Fibroblast of the conjunctiva (primary cell): ENCODE measurements around the gene IFI44.

Experiments
- DNase-seq: peaks from one replicate; pipeline ENCODE4 v3.0.0-alpha.2; 2010; ENCODE audit warnings: low read depth

Gene IFI44

GRCh38 chr1:78652019-78652560, 2.5 kb downstream of the IFI44 start:
- DNase-seq, result no peak

GRCh38 chr1:78658901-78659300, 9.3 kb downstream of the IFI44 start:
- no peak for DNase-seq

- no peak for DNase-seq
Measured at GRCh38 chr1:78663923-78664322, 14.3 kb downstream of the IFI44 start.

- DNase-seq, result no peak
Measured at GRCh38 chr1:78664763-78665162, 15.1 kb downstream of the IFI44 start.

DNA sequence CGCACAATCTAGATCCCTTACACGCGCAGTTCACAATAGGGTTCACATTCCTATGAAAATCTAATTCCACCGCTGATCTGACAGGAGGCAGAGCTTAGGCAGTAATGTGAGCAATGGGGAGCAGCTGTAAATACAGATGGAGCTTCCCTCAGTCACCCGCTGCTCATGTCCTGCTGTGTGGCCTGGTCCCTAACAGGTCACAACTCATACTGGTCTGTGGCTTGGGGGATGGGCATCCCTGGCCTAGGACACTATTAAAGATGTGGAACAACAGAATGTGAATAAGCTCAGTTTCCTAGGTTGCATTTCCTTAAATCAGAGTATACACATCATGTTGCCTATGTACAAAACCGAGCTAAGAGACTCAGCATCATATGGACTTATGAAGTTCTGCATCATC, 16.2 kb downstream of the IFI44 start:
- no peak for DNase-seq

DNA sequence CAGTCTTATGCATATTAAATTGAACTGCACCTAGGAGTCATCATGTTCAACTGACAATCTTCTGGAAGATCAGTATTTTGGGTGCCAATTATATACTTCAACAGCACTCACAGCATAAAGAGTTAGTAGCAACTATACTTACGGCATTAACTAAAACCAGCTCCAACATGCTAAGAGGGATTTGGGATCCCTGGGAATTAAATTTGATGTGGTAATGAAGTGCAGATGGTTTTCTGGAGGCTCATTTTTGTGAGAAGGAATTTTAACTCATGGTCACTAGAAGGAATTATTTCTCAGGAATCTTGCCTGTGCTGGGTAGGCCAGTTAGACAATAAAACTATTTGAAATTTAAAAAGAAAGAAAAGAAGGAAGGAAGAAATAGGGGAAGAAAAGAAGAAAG, 18.3 kb downstream of the IFI44 start:
- DNase-seq, result no peak

DNA sequence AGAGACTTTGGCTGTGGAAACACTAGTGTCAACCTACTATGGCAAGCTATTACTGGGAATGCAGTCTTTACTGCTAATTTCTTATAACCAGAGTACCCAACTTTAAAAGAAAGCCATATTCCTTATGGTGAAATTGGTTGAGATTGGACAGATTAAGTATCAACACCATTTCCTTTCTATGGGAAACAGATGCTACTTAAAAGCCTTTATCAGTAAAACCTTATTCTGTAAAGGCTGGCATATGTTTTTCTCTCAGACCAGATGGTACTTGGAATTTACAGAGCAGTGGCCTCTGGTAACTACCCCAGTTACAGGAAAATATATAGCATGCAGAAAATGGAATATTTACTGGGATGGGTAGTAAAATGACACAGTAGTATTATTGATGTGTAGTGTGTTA, 18.8 kb downstream of the IFI44 start:
- DNase-seq, result no peak

- DNase-seq, result no peak
Measured at GRCh38 chr1:78672428-78672827, 22.8 kb downstream of the IFI44 start.

DNA sequence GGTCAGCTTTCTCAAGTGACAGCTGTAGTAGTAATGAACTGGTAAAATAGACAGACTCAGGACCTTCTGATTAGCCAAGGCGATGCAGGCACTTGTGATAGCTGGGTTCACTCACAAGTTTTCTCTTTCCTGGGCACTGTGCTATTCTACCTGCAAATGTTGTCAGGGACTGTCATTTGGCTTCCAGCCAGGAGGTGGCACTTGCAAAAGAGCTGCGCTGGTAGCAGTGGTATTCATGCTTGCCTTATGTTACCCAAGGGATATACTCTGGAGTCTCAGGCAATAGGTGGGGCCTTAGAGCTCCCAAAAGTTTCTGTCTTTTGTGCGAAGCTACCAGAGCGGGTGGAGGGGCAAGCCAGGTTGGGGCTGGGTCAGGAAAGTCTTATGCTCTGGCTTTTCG, 23.5 kb downstream of the IFI44 start:
- DNase-seq, result no peak

- DNase-seq, result peak; percentile 68
Measured at GRCh38 chr1:78676347-78676982, 26.8 kb downstream of the IFI44 start.

DNA sequence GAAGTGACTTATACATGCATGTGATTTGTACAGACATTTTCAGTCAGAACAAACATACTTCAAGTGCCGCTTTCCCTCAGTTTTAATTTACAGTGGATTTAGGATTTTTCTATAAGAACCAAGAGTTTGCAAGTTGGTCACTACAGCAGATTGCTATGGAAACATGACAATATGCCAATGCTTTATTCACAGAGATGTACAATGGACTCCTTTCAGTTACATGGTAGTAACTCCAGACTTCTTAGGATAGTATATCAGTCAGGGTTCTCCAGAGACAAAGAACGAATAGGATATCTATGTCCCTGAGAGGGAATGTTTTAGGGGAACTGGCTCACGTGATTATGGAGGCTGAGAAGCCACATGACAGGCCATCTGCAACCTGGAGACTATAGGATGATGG, 27.4 kb downstream of the IFI44 start:
- no peak for DNase-seq

DNA sequence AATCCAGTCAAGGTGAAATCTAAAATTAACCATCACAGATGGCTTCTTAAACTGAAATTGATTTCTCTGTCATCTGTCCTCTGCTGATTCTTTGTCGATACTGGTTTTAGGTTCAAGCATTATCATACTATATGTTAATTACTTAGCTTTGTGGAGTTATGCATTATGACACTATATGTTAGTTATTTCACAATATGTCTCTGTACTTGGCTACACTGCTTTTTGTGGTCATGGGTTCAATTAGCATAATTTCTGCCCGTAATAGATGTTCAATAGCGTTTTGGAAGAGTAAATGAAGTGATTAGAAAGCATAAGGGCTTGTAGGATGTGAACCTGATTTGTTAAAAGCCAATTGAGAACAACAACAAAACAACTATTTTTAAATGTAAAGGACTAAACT, 28.2 kb downstream of the IFI44 start:
- no peak for DNase-seq

DNA sequence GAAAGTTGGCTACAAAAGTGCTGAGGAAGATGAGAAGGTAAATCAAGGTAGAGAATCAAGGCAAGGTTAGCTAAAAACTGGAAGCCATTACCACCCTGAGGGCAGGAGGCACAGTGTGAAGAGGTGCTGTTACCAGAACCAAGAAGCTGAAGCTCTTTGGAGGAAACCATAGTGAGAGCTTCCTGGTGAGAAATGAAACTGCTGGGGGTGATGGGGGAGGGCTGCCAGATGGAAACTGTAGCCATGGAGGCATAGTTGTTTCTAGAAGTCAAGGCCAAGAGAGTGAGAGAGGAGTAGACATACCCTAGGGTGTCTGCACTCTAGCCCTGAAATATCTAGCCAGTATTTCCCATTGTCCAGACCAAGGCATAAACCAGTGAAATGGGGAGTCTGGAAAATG, 28.7 kb downstream of the IFI44 start:
- DNase-seq, result no peak

- DNase-seq, result no peak
Measured at GRCh38 chr1:78681265-78681664, 31.6 kb downstream of the IFI44 start.

- DNase-seq, result no peak
Measured at GRCh38 chr1:78682496-78682895, 32.9 kb downstream of the IFI44 start.

GRCh38 chr1:78683079-78683478, 33.4 kb downstream of the IFI44 start:
- DNase-seq, result no peak

- DNase-seq, result no peak
Measured at GRCh38 chr1:78687315-78687714, 37.7 kb downstream of the IFI44 start.

GRCh38 chr1:78687914-78688313, 38.3 kb downstream of the IFI44 start:
- DNase-seq, result no peak

DNA sequence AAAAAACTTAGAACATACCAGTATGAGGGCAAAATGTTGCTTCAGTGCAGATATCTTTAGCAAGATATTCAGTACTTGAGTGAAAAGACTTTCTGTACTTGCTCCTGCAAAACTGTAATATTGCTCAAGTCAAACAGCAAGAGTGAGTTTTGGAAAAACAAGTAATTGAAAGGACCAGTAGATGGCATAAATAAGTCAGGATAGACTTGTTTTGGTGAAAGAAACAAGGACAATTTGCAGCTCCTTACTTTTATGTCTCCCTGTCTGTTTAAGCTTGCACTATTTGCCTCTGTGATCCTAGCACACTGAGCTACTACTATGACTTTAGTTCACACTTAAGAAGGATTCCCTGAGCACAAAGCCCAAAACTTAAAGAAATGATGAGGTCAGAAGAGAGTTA, 39.1 kb downstream of the IFI44 start:
- peak; percentile 69 for DNase-seq

GRCh38 chr1:78690516-78690915, 40.9 kb downstream of the IFI44 start:
- no peak for DNase-seq

- DNase-seq, result no peak
Measured at GRCh38 chr1:78691995-78692747, 42.5 kb downstream of the IFI44 start.

DNA sequence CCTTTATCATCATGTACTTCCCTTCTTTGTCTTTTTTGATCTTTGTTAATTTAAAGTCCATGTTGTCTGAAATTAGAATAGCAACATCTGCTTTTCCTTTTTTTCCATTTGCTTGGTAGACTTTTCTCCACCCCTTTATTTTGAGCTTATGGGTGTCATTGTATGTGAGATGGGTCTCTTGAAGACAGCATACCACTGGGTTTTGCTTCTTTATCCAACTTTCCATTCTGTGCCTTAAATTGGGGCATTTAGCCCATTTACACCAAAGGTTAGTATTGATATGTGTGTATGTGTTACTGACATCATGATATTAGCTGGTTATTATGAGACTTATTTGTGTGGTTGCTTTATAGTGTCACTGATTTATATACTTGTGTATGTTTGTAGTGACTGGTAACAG, 50.2 kb downstream of the IFI44 start:
- no peak for DNase-seq

GRCh38 chr1:78702426-78702825, 52.8 kb downstream of the IFI44 start:
- no peak for DNase-seq

DNA sequence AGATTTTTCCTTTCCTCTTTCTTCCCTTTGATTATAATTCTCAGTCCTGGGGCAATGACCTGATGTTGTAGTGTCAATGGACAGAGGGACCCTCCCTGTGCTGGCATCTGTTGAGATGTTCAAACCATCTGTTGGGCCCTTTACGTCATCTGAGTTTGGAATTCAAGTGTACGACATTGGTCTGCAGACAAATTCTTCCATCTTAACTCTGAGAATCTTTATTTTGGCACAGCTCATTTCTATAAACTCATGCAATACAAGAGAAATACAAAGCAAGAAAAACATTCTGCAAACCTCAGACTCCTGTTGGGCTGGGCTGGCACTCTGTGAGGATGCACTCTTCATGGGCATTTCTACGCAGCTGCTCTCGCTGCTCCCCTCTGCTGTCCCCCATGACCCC, 54.2 kb downstream of the IFI44 start:
- DNase-seq, result no peak
